HG02588 (cell line): ENCODE measurements around the gene CBX4.

Experiments
- ATAC-seq: cut with Tn5 transposase; IDR thresholded peaks from one replicate; pipeline ENCODE4 v1.9.1; 2021; ENCODE audit warnings: mild to moderate bottlenecking, moderate library complexity; ENCODE audit not compliant: unreplicated experiment

Gene CBX4

GRCh38 chr17:79814127-79814973, 24.9 kb downstream of the CBX4 start:
- no peak for ATAC-seq

DNA sequence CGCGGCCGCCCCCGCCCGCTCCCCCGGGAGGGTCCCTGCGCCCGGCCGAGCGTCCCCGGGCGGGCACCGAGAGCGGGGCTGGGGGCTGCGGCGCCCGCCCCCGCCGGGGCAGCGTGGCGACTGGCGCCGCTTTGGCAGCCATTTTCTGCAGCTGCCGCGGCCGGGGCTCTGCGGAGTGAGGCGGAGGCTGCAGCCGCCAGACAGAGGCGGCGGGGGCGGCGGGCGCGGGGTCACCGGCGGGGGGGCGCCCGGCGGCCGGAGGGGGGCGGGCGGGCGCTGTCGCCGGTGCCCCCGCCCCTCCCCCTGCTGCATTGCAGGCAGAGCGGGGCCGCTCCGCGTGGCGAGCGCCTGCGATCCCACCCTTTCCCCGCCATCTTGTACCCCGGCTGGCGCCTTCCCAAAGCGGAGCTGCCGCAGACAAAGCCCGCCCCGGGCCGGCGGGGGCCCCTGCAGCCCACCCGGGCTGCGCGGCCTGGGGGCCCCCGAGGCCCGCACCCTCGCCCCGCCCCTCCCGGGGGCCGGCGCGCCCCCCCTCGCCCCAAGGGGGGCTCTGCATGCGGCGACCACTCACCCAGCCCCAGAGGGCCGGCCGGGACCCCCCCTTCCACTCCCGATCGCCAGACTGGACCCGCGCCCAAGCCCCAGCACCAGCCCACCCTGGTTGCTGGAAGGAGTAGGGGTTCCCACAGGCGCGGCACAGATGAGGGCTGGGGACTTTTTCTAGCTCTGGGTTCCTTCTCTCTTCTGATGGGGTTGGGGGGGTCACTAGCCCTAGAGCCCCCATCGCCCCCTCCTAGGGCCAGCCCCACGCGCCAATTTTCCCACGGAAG, 25.7 kb downstream of the CBX4 start:
- ATAC-seq = no peak

- ATAC-seq = no peak
Measured at GRCh38 chr17:79812353-79813258, 26.6 kb downstream of the CBX4 start.

- ATAC-seq = no peak
Measured at GRCh38 chr17:79811868-79812352, 27.3 kb downstream of the CBX4 start.

DNA sequence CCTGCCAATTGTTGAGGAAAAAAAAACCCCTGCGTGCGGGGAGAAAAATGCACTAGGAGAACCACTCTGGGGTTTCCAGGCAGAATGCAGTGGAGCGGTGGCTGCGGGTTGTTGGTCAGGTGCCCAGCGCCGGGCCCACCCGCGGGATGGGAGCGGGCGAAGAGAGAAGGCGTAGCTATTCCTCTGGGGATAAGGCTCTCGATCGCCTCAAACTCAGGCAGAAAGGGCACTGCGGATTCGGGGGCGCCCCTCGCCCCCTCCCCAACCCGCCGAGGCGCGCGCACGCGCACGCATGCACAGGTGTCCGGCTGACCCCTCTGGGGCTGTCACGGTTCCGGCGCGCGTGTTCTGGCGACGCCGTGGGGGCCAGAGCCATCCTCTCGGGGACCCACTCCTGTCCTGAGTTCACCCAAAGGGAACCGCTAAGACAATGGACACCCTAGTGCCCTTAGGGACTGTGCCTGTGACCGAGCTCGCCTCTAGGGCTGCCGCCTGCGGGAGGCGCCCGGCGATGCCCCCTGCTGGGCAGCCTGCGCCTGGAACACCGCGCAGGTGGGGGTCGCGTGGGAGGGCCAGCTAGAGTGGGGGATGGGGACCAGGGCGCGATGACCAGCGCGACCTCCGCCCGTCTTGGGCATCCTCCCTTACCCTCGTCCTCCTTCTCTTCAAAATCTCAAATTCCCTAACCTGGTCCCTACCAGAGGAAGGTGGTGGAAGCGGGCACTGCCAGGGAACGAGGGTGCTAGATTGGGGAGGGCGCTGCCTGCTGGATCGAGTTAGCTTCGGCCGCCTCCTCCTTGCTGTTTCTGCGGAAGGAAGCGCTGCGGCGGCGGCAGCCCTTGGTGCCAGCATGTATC, 28.0 kb downstream of the CBX4 start:
- ATAC-seq = no peak

DNA sequence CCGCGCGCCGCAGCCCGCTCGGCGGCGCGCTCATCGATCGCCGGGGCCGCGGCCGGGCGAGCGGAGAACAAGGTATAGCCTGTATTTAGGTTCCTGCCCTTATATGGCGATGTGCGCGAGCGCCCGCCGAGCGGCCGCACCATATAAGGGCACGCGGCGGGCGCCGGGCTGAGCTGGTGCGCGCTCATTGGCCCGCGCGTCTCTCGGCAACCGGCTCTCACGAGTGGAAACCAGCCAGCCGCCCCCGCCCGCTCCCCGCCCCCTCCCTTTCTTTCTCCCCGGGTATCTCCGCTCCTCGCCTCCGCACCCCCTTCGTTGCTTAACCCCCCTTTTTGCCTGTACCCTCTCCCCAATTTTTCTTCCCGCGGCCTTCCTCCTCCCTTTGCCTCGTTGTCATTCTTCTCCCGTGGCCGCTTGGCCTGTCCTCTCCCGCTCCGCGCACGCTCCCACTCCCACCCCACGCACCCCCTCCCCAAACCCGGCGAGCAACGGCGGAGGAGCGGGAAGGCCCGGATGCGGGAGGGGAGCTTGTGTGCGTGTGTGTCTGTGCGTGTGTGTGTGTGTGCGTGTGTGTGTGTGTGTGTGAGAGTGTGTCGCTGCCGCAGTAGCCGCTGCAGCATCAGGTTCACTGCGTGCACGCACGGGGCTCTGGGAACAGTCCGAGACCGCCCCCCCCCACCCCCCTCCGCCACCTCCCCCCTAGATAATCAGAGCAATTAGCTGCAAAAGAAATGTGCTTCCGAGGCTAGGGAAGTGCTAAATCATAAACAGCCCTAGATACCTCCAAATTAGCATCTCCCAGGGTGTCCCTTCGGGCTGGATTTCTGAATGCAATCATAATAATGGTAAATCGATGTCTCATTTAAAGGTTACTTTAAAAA, 28.9 kb downstream of the CBX4 start:
- ATAC-seq = peak; percentile 60

DNA sequence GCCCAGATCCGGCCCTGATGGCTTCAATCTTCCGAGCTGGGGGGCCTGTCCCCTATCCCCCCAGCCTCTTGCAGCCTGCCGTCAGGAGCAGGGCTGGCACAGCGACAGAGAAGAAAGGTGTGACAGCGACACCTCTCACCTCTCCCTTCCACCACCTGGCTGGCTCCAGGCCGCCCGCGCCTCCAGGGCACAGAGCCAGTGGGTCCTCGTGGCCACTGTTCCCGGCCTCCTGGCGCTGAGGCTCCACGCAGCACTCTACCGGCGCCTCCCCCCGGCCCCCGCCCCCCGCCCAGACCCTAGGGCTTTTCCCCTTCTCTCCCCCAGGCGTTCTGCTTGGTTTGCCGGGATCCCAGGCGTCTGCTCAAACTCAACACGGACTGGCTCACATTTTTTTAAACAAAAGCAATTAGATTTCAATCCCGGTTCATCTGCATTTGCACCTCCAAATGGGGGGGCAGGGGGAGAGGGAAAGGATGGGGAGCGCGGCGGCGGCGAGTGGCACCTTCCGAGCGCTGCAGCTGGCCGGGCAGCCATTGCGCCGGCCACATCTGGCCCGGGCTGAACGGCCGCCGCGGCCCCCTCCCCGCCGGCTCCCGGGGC, 29.6 kb downstream of the CBX4 start:
- no peak for ATAC-seq

DNA sequence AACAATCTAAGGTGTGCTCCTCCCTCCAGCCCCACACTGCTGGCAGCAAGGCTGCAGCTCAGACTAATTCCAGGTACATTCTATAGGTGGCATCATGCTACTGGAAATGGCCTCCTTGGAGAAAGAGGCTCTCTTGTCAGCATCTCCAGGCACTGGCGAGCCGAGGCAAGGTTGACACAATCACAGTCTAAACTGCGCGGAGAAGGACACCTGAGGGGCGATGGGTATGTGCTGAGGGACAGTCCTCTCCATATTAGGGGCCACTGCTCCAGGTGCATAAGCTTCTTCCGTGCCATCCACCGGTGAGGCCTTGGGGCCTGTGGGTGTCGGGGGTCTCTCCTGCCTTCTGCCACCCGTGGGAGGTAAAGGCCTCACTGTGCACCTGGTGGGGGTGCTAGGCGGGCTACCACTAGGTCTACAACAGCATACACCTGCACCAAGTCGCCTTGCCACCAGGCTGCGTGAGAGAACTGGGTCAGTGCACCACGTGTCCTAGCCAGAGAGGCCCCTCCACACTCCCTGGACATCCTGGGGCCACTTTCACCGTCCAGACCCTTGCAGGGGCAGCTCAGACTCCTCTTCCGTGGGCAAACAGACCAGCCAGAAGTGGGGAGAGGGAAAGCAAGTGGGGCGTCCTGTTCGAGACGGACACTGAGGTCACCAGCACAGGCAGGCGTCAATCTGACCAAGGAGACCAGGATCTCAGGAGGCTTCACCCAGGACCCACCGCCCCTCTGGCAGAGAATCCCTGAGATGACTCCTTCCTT, 30.3 kb downstream of the CBX4 start:
- no peak for ATAC-seq

DNA sequence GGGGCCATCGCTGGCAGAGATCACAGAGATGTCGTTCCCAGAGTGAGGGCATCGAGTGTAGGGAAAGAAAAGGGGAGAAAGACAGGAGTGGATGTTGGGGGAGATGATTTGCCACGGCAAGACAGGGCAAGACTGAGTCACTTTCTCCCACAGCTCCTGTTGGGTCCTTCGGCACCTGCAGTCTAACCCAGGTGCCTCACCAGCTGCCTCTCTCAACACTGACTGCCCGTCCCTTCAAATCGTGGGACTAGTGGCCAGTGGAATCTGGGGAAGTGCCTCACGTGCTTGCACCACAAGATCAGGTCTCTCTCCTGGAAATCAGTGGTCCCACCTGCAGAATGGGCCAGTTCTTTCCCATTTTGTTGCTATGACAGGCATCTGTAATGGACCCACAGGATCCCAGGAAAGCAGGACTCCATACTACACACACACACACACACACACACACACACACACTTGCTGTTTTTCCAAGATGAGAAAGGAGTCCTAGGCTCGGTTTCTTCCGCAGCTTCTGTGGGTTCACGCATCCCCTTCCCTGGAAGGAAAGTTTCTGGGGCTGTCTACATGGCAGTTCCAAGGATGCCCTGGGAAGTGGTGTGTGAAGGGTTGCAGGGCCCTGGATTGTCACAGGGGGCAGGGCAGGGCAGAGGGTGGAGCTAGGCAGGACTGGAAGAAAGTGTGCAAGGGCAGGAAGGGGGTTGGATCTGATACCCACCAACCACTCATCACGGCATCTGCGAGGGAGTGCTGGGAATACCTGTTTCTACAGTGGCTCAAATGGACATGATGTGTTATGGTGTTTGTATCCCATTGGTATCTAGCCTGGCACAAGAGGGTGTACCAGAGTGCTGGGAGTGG, 32.1 kb downstream of the CBX4 start:
- ATAC-seq = no peak

DNA sequence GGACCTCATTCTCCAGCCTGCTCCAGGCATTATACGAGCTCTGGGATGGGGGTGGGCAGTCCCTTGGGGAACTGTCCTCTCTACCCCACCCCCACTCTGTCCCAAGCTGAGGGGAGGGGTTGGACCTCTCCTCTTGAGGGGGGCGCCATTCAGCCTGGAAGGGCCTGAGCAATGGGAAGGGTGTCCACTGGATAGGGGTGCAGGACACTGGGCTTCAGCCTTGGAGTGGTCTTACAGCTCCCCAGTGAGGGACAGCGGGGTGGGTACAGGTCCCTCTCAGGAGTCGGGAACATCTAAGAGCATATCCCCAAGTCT, 32.8 kb downstream of the CBX4 start:
- no peak for ATAC-seq

DNA sequence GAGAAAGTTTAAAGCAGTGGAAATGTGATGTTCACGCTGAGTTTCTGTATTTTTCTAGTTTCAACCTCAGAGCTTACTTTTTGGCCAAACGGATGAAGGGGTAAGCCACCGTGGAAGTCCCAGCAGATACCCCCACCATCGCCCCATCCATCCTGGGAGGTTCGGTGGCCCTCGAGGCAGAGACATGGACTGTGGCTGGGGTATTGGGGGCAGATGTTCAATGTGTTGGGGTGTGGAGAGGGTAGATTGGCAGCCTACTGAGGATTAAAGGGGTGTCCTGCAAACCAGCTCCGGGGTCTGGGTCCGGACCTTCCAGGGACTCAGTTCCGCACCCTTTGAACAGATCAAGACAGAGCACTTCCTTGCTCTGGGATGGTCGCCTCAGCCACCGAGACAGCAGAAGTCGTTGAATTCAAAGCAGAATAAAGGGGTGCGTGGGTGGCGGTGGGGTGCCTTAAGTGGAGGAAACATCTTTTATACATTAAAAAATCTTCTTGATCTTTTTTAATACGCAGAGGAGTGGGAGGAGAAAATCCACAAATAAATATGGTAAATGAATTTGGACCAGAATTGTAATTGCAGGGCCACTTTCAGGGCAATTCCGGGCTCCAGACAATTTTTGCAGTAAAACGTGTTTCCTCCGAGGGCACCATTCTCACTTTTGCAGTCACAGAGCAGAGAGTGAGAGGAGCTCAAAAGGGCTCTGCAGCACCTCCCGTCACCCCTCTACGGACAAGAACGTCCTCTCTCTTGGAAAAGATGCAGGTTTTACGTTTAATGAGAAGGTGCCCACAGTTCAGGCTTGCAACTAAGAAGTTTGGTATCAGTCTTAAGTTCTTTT, 34.2 kb downstream of the CBX4 start:
- ATAC-seq = no peak

GRCh38 chr17:79803997-79804855, 35.0 kb downstream of the CBX4 start:
- peak; percentile 55 for ATAC-seq

GRCh38 chr17:79803421-79803996, 35.7 kb downstream of the CBX4 start:
- no peak for ATAC-seq

DNA sequence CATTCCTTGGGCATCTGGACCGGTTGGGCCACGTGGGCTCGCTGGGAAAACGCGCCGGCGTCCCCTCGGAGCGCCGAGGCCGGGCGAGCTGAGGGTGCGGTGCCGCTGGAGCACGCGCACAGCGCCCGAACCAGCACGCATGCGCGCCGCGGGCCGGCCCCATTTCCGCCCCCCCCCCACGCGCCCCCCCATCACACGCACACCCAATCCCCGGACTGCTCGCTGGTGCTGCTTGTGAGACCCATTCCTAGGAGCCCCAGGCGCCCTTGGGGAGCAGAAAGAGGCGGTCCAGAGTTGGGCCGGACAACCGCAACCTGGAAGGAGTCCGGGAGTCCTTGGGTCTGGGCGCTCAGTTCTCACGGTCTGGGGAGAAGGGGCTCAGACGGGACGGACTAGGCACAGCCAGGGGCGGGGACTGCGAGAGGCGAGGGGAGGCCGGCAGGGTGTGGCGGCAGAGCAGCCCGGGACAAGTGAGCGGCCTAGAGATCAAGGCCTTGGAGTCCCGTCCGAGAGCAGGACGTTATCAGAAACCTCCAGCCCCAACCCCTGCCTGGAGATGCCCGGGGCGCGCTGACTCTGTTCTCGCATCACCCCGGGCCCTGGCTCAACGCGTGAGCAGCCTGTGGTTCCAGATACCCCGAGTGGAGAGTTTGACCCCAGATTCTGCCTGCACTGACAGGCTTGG, 36.4 kb downstream of the CBX4 start:
- no peak for ATAC-seq
